Measurements from ENCODE around the gene ZNF740.

The ZNF740 gene

DNA sequence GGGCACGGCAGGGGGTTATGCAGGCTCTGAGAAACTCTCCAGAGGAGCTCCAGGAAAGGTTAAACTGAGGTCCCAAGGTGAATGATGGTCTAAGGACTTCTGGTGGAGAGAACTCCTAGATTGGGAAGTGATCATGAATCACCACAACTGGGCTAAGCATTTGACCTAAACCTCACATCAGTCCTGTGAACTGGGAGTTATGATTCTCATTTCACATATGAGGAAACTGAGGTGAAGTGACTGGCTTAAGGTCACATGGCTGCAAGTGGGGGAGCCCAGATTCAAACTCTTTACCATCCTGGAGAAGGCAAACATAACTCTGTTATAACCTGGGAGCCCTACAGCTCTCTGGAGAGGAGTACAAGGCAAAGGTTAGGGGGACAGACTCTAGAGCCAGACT is 47.3 kb downstream of the ZNF740 start:
- DNase-seq, result no peak

DNA sequence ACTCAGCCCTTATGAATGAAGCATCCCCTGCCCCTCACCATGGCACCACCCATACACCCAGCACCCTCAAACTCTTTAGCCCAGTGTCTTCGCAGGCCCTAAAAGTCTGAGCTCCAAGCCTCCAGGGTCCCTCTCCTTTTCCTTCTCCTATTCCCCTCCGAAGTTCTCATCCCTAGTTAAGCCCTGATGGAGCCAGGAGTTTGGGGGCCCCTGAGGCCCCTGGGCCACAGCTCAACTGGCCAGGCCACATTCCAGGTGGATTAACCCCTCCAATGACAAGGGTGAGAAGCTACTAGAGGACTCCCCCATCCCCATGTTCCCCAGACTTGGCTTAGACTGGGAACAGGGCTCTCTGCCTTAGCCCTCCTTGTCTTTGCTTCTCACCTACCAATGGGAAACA is 48.9 kb downstream of the ZNF740 start:
- DNase-seq, result no peak

- DNase-seq, result no peak
Measured at GRCh38 chr12:53230108-53230845, 49.8 kb downstream of the ZNF740 start.

GRCh38 chr12:53231671-53231920 is 51.1 kb downstream of the ZNF740 start:
- DNase-seq, result no peak

GRCh38 chr12:53231921-53232645 is 51.6 kb downstream of the ZNF740 start, which contains the start of gene RARG:
TSS of gene RARG (minus strand) at chr12:53232209. CDS start at chr12:53227545, 4,664 bp downstream.
- peak; percentile 75 for DNase-seq

- DNase-seq, result no peak
Measured at GRCh38 chr12:53232646-53233461, 52.3 kb downstream of the ZNF740 start.

DNA sequence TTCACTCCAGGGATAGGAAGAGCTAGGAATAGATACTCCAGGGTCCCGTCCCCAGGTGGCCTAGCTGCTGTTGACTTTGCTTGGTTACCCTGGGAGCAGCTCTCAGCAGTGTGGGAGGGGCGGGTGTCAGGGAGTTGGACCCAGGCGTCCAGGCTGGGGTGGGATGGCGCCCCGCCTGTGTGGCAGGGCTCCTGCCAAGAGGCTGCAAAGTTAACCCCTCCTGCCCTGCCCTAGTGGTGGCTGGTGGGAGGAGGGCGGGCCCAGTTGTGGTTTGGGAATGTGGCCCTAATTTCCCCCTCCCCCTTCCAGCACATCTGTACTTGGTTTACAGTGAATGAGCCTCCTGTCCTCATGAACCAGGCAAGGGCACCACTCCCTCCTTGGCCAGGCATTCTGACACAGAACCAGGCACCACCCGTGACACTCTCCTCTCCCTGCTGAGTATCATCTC is 53.2 kb downstream of the ZNF740 start:
- DNase-seq, result no peak

DNA sequence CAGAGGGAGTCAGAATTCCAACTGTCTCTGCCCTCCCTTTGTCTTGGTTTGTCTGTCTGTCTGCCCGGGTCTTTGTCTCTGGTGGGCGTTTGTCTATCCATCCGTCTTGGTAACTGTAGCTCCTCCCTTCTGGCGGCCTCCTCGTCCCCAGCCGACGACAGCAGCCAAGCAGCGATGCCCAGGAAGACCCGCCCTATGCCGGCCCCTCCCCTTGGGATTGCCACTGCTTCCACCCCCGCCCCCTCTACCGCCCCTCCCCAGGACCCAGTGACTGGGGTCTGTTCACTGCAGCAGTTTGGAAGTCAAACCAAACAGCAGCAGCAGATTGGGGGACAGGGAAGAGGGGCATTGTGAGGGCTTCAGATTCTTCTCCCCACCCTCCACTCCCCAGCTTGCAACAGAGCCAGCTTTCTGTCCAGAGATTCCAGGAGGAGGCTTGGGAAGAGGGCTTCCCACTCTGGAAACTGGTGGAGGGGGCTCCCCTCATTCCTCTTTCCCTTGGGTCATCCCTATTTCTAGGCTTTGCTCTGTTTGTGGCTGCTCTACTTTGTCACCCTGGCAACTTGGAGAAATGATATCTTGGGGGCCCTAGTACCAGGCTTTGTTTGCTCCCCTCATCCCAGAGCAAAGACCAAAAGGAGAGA is 53.9 kb downstream of the ZNF740 start:
- no peak for DNase-seq

DNA sequence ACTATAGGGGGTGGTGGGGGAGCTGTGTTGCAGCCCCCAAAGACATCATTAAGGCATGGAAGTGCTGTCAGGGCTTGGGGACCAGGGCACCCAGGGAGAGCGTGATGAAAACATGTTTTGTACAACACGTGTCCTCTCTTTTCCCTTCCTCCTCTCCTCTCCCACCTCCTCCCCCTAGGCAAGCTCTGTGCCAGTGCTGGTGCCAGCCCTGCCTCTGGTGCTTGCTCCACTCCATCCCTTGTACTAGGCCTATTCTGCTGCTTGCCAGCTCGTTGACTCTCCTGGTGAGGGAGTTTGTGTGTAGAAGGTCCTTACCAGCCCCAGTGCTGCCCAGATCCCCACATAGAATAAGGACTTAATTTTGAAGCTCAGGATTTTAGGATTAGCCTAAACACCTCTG is 54.6 kb downstream of the ZNF740 start:
- no peak for DNase-seq

GRCh38 chr12:53235742-53236442 is 55.4 kb downstream of the ZNF740 start:
- DNase-seq, result peak; percentile 51

DNA sequence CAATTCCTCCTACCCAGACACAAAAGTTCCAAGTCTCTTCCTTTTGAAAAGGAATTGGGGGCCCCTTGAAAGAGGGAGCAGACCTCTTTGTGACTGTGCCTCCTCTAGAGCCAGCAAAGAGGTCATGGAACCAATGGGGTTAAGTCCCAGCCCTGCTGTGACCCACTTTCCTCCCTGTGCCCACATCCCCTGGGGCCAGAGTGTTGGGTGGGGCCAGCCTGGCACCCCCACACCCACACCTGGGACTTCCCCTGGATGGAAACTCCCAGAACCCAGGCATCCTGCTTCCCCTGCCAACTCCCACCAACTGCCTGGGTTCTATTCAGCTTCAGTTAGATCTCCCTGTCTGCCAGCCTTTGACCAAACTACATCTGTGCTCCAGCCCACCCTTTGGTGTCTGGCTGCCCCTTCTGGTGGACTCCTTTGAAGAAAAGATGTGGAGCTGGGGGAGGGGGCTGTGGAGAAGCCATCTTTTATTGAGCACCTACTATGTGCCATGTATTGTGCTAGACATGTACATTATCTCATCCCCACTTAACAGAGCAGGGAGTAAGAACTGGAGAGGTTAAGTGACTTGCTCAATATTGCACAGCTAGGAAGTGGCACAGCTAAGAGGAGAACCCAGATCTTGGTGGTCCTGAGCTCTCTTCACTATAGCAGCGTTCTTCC is 56.1 kb downstream of the ZNF740 start:
- DNase-seq, result peak; percentile 57

- no peak for DNase-seq
Measured at GRCh38 chr12:53239643-53240258, 59.2 kb downstream of the ZNF740 start.

DNA sequence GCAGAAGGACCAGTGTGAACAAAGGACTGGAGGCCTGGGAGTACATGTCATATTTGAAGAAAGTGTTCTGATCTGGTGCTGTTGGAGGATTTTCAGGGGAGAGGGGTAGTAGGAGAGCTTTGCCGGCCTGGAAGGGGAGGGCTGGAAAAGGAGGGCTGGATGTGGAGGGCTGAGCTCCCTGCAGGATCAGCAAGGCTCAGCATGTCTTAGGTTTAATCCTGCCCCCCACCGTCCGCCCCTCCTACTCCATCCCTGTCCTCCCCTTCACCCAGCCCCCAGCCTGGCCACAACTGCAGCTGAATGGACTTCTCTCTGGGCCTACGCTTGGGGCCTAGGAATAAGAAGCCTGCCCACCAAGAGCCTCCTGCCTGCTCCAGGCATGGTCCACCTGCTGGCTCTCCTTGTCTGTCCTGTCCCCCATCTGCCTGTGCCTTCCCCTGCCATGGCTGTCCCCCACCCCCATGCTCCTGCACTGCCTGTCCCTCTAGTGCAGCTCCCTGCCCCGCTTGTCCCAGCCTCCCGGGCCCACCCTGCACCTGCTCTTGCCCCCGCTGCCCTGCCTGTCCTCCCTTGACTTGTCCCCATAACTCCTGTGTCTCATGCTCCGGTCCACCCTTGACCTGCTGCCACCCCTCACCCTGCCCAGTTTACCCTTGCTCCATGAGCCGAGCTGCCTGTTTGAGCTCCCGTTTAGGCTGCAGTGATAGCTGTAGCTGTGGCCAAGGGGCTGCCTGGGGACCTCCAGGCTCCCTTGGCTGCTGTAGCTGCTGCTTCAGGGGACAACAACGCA is 61.3 kb downstream of the ZNF740 start:
- DNase-seq, result no peak

DNA sequence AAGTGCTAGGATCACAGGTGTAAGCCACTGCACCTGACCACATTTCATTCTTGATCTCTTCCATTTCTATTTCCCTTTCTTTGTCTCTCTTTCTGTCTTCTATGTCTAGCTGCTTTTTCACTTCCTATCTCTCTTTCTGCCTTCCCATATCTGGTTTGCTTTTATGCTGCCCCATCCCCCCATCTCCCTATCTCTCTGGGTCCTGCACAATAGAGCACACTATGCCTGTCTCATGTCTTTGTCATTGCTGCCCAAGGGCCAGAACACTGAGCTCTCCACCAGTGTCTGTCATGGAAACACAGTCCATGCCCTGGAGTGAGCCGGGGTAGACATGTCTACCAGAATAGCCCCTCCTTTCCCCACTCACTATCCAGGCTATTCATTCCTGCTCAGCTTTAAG is 63.8 kb downstream of the ZNF740 start:
- DNase-seq, result no peak
